Measurements from ENCODE around the gene PRDM5.

PRDM5 gene

GRCh38 chr4:120819805-120820437, 102.6 kb downstream of the PRDM5 start:
- DNase-seq (ENCODE audit: low read depth): no peak

GRCh38 chr4:120816296-120816965, 106.1 kb downstream of the PRDM5 start:
- DNase-seq (ENCODE audit: low read depth): no peak

GRCh38 chr4:120815361-120815760, 107.2 kb downstream of the PRDM5 start:
- DNase-seq (ENCODE audit: low read depth): no peak

GRCh38 chr4:120814886-120815285, 107.6 kb downstream of the PRDM5 start:
- DNase-seq (ENCODE audit: low read depth): no peak

- DNase-seq (ENCODE audit: low read depth): no peak
Observed at GRCh38 chr4:120812216-120812615, 110.3 kb downstream of the PRDM5 start.

- DNase-seq (ENCODE audit: low read depth): no peak
Observed at GRCh38 chr4:120809518-120809917, 113.0 kb downstream of the PRDM5 start.

- no peak for DNase-seq (ENCODE audit: low read depth)
Observed at GRCh38 chr4:120808475-120809141, 113.9 kb downstream of the PRDM5 start.

- DNase-seq (ENCODE audit: low read depth): no peak
Observed at GRCh38 chr4:120801137-120801758, 121.3 kb downstream of the PRDM5 start.

GRCh38 chr4:120798570-120798969, 124.0 kb downstream of the PRDM5 start:
- no peak for DNase-seq (ENCODE audit: low read depth)

- no peak for DNase-seq (ENCODE audit: low read depth)
Observed at GRCh38 chr4:120796271-120796670, 126.3 kb downstream of the PRDM5 start.

- DNase-seq (ENCODE audit: low read depth): no peak
Observed at GRCh38 chr4:120785202-120785601, 137.3 kb downstream of the PRDM5 start.

GRCh38 chr4:120777459-120777858, 145.1 kb downstream of the PRDM5 start:
- no peak for DNase-seq (ENCODE audit: low read depth)

GRCh38 chr4:120775431-120775830, 147.1 kb downstream of the PRDM5 start:
- no peak for DNase-seq (ENCODE audit: low read depth)

GRCh38 chr4:120773641-120774040, 148.9 kb downstream of the PRDM5 start:
- no peak for DNase-seq (ENCODE audit: low read depth)

- DNase-seq (ENCODE audit: low read depth): no peak
Observed at GRCh38 chr4:120771907-120772306, 150.6 kb downstream of the PRDM5 start.

GRCh38 chr4:120770897-120771296, 151.6 kb downstream of the PRDM5 start:
- no peak for DNase-seq (ENCODE audit: low read depth)

GRCh38 chr4:120769227-120769626, 153.3 kb downstream of the PRDM5 start:
- no peak for DNase-seq (ENCODE audit: low read depth)

- DNase-seq (ENCODE audit: low read depth): no peak
Observed at GRCh38 chr4:120765260-120765680, 157.3 kb downstream of the PRDM5 start.

- no peak for DNase-seq (ENCODE audit: low read depth)
Observed at GRCh38 chr4:120763650-120764049, 158.9 kb downstream of the PRDM5 start.

GRCh38 chr4:120761070-120761469, 161.5 kb downstream of the PRDM5 start:
- no peak for DNase-seq (ENCODE audit: low read depth)

- no peak for DNase-seq (ENCODE audit: low read depth)
Observed at GRCh38 chr4:120760047-120760446, 162.5 kb downstream of the PRDM5 start.

- no peak for DNase-seq (ENCODE audit: low read depth)
Observed at GRCh38 chr4:120755864-120756263, 166.7 kb downstream of the PRDM5 start.

GRCh38 chr4:120754590-120754989, 167.9 kb downstream of the PRDM5 start:
- DNase-seq (ENCODE audit: low read depth): no peak

All from activated T-cell treated with anti-CD3 and anti-CD28 coated beads for 1 hour (primary cell).